Activated CD4-positive, alpha-beta memory T cell treated with anti-CD3 and anti-CD28 coated beads for 36 hours (primary cell): Measurements from ENCODE around the gene SLC18B1. TPM values are rescaled to one million over a fixed set of nuclear protein-coding genes. Genes with fewer than 3 reads are reported as not detected.

Source experiments
- total RNA-seq, 2 experiments: library from RNA; stranded (reverse); gene quantifications; one replicate each; pipeline ENCODE4 v1.2.3, GENCODE V29; 2021

Gene SLC18B1
- total RNA-seq, 2 experiments from 2014 or later: 4.5 to 5.2 TPM

Other genes starting within 250 kb of the SLC18B1 start
- gene TAAR8, start 246.0 kb downstream of the SLC18B1 start, total RNA-seq: not detected
- not detected for gene TAAR6, start 228.3 kb downstream of the SLC18B1 start, total RNA-seq
- not detected for gene TAAR5, start 208.9 kb downstream of the SLC18B1 start, total RNA-seq
- not detected for gene TAAR2, start 174.4 kb downstream of the SLC18B1 start, total RNA-seq
- not detected for gene TAAR1, start 139.5 kb downstream of the SLC18B1 start, total RNA-seq
- not detected for gene VNN1, start 84.6 kb downstream of the SLC18B1 start, total RNA-seq
- gene VNN2, start 40.7 kb downstream of the SLC18B1 start, total RNA-seq: 1 to 10 TPM; 4.3 to 5.0 TPM
- 1,000 to 10,000 TPM; 1,796 to 1,823 TPM for gene RPS12, start 15.9 kb upstream of the SLC18B1 start, total RNA-seq